Rectal smooth muscle tissue (tissue), 1 donor: ENCODE measurements around the gene PLK3.
"Not testable (repeated sequence)": the region's sequence is repeated elsewhere in the genome, so short reads cannot be mapped to it uniquely, and the experiment has no call there.

Experiments
- H3K27ac ChIP-seq: one replicate; pipeline ENCODE4 v1.7.0; 2013; ENCODE audit warnings: low read depth, low read length, inconsistent platforms
- H3K27me3 ChIP-seq: one replicate; pipeline ENCODE4 v1.7.0; 2013; ENCODE audit warnings: low read length; ENCODE audit not compliant: control insufficient read depth, insufficient read depth
- H3K36me3 ChIP-seq: one replicate; pipeline ENCODE4 v1.7.0; 2013; ENCODE audit warnings: low read length; ENCODE audit not compliant: control insufficient read depth, insufficient read depth
- H3K4me1 ChIP-seq: one replicate; pipeline ENCODE4 v1.7.0; 2013; ENCODE audit warnings: low read length; ENCODE audit not compliant: control insufficient read depth, insufficient read depth
- H3K4me3 ChIP-seq: one replicate; pipeline ENCODE4 v1.7.0; 2013; ENCODE audit warnings: low read length
- H3K9ac ChIP-seq: one replicate; pipeline ENCODE4 v1.7.0; 2013; ENCODE audit warnings: low read length

Gene PLK3

DNA sequence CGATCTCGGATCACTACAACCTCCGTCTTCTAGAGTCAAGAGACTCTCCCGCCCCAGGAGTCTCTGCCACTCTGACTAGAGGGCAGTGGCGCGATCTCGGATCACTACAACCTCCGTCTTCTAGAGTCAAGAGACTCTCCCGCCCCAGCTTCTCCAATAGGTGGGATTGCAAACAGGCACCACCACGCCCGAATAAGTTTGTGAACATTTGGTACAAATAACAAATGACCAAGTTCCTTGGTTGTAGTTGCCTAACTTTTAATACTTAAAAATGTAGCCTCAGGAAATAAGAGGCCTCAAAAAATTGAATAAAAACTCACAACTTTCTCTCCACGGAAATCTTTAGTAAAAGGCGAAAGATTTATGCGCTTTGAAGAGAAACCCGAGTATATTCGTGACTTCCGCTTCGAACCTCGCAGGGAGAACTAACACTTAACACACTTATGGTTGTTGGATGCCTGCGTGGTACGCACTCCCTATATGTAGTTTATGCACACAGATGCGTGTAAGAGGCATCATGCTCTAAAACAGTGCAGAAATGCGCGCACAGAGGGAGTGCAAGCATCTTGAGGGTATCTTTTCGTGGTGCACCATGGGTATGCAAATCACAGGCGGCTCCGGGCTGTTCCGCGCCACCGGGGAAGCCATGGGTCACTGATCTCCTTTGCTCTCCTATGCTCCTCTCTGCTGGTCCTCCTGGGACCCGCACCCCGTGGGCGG is 19.6 kb downstream of the PLK3 start:
- H3K27me3 ChIP-seq: no peaks in the 10 kb centered on the region

GRCh38 chr1:44820328-44821239 is 20.4 kb downstream of the PLK3 start:
- H3K27me3 ChIP-seq: no peaks in the 10 kb centered on the region
- peak overlapping the region; percentile 79 for H3K4me3 ChIP-seq
- no peaks in the 10 kb centered on the region for H3K36me3 ChIP-seq
- peaks cover 5% of the 10 kb centered on the region for H3K4me1 ChIP-seq
- peak overlapping the region; percentile 100 for H3K27ac ChIP-seq
- peak overlapping the region; percentile 100 for H3K9ac ChIP-seq

More for the DNA sequence above, 19.6 kb downstream of the PLK3 start:
- H3K9ac ChIP-seq: peak overlapping the region; percentile 100
- peak overlapping the region; percentile 79 for H3K4me3 ChIP-seq
- no peaks in the 10 kb centered on the region for H3K36me3 ChIP-seq
- H3K4me1 ChIP-seq: peaks cover 5% of the 10 kb centered on the region
- H3K27ac ChIP-seq: peak overlapping the region; percentile 100

GRCh38 chr1:44821240-44821715 is 21.1 kb downstream of the PLK3 start:
- Histone ChIP-seq H3K27ac (peak overlapping the region; percentile 100), H3K36me3 (no peaks in the 10 kb centered on the region), H3K4me1 (peaks cover 5% of the 10 kb centered on the region), H3K9ac (no peak overlapping the region), H3K27me3 (no peaks in the 10 kb centered on the region), H3K4me3 (no peak overlapping the region)

- peaks cover 5% of the 10 kb centered on the region for H3K4me1 ChIP-seq
- H3K9ac ChIP-seq: no peak overlapping the region
- H3K27me3 ChIP-seq: no peaks in the 10 kb centered on the region
- no peak overlapping the region for H3K27ac ChIP-seq
- no peaks in the 10 kb centered on the region for H3K36me3 ChIP-seq
- no peak overlapping the region for H3K4me3 ChIP-seq
Observed at GRCh38 chr1:44822131-44822701, 22.0 kb downstream of the PLK3 start.

- Histone ChIP-seq H3K27me3 (no peaks in the 10 kb centered on the region), H3K36me3 (no peaks in the 10 kb centered on the region), H3K4me3 (no peak overlapping the region), H3K9ac (no peak overlapping the region), H3K4me1 (peaks cover 5% of the 10 kb centered on the region), H3K27ac (no peak overlapping the region)
Observed at GRCh38 chr1:44822981-44823451, 22.8 kb downstream of the PLK3 start.

GRCh38 chr1:44824392-44824791 is 24.2 kb downstream of the PLK3 start:
- not testable (repeated sequence) for H3K4me1 ChIP-seq, H3K27ac ChIP-seq, H3K4me3 ChIP-seq, H3K27me3 ChIP-seq, H3K36me3 ChIP-seq, H3K9ac ChIP-seq

GRCh38 chr1:44826375-44827196 is 26.4 kb downstream of the PLK3 start:
- H3K36me3 ChIP-seq: no peaks in the 10 kb centered on the region
- no peaks in the 10 kb centered on the region for H3K4me1 ChIP-seq
- H3K4me3 ChIP-seq: no peak overlapping the region
- H3K27me3 ChIP-seq: no peaks in the 10 kb centered on the region
- H3K9ac ChIP-seq: no peak overlapping the region
- no peak overlapping the region for H3K27ac ChIP-seq

DNA sequence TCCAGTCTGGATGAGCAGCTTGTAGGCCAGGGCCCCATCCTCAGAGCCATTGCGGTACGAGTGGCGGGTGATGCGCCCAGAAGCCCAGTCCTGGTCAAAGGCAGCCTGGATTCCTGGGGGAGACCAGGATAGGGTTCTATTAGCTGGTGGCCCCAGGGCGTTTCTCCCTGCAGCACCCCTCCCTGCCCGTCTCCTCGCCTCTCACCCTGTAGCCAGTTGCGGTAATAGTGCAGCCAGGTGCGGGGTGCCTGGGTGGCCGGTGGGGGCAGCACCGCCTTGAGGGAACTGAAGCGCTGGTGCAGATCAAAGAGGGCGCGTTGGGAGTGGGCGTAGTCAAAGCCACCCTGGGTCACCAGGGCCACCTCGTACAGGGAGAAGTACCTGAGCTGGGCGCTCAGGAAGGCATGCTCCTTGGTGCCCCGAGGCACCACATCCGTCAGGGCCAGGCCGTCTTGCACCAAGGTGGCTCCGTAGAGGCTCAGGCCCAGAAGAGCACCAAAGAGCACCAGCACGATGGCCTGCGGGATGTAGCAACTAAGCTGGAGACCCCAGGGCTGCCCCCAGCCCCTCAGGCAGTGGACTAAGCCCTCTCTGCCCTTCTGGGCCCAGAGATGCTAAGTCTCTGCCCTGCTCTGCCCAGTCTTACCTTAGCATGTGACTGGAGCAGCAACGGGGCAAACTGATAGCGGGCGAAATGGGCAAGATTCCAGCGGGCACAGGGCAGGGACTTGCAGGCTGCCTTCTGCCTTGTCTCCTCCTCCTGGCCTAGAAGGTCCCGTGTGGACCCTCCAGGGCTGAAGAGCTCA is 27.2 kb downstream of the PLK3 start:
- Histone ChIP-seq H3K4me3 (no peak overlapping the region), H3K36me3 (no peaks in the 10 kb centered on the region), H3K27ac (no peak overlapping the region), H3K9ac (no peak overlapping the region), H3K4me1 (no peaks in the 10 kb centered on the region), H3K27me3 (no peaks in the 10 kb centered on the region)

DNA sequence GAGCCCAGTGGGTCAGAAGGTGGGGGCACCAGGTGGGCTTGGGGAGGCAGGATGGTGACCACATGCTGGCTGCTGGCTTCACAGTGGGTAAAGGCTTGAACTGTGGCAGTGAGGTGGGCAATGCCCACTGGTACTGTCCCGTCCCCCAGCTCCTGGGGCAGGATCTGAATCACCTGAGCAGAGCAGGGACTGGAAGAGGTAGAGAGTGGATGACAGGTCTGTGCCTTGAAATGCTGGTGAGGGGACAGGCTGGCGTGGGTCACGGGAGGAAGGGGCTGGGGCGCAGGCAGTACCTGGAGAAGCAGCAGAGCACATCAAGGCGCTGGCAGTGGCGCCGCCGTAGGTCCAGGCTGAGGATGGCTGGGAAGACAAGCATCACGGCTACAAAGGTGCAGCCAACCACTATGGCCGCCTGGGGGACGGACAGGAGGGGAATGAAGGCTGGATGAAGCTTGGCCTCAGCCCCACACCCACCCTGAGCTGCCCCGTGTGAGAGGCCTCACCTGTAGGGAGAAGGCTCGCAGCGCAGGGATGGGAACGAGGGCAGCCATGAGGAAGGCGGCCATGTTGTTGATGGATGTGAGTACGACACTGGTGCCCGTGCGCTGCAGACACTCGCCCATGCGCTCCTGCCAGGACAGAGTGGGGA is 27.9 kb downstream of the PLK3 start:
- no peaks in the 10 kb centered on the region for H3K27me3 ChIP-seq
- no peak overlapping the region for H3K9ac ChIP-seq
- H3K27ac ChIP-seq: no peak overlapping the region
- no peaks in the 10 kb centered on the region for H3K4me1 ChIP-seq
- H3K4me3 ChIP-seq: no peak overlapping the region
- no peaks in the 10 kb centered on the region for H3K36me3 ChIP-seq

DNA sequence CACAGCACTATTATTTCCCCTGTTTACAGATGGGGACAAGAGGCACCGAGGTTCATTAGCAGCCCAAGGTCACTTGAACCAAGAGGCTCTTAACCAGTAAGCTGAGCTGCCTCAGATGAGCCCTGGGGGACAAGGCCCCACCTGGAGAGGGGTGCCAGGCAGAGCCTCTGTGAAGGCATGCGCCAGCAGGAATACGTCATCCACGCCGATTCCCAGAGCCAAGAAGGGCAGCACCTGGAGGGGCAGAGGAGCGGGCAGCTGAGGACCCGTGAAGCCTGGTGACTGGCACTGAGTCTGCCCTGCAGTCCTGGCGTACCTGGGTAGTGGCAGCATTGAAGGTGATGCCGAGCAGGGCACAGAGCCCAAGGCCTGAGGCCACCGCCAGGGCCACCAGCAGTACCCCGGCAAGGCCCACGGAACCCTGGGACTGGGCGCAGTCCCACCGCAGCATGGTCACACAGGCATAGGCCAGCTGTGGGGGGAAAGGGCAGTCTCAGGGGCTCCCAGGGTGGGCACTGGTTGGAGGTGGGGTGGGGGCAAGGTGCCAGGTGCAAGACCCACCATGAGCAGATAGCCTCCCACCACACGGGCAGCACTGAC is 28.8 kb downstream of the PLK3 start:
- no peak overlapping the region for H3K27ac ChIP-seq
- H3K36me3 ChIP-seq: no peaks in the 10 kb centered on the region
- H3K9ac ChIP-seq: no peak overlapping the region
- H3K4me1 ChIP-seq: no peaks in the 10 kb centered on the region
- H3K27me3 ChIP-seq: no peaks in the 10 kb centered on the region
- H3K4me3 ChIP-seq: no peak overlapping the region
